ENCODE data around the gene LRRC17. TPM values are rescaled to one million over a fixed set of nuclear protein-coding genes. Genes with fewer than 3 reads are reported as not detected.

LRRC17 gene
- total and polyA plus RNA-seq, 9 of the 15 experiments (the other 6 are each of a cell fraction or from before 2014, with no cell fraction given) = 0.03 to 0.18 (median 0.12) TPM; not detected in 5

- Histone ChIP-seq H2AFZ (ENCODE audit: low read depth, low read length) (no peak overlapping the region), H3K9me1 (ENCODE audit: control insufficient read depth, insufficient read depth, low read length) (no peaks in the 10 kb centered on the region), H3K4me2 (ENCODE audit: insufficient read depth, low read length) (no peak overlapping the region), H3K9ac (ENCODE audit: insufficient read depth in 1 of 2, low read depth in 2 of 2, low read length in 2 of 2) (no peak overlapping the region), H4K20me1 (replicated peaks; ENCODE audit: control insufficient read depth, insufficient read depth, low read length) (no peaks in the 10 kb centered on the region), H3K4me1 (replicated peaks in 1 of 2; ENCODE audit: control insufficient read depth in 2 of 2, insufficient read depth in 2 of 2, low read length in 2 of 2) (no peaks in the 10 kb centered on the region), H3K27ac (ENCODE audit: extremely low read depth, low read depth, low read length) (no peak overlapping the region), H3K79me2 (ENCODE audit: control insufficient read depth, insufficient read depth, low read length) (no peaks in the 10 kb centered on the region), H3K9me3 (replicated peaks; ENCODE audit: control insufficient read depth, insufficient read depth, low read depth, low read length) (no peaks in the 10 kb centered on the region), H3K36me3 (ENCODE audit: control insufficient read depth, insufficient read depth, low read length) (peaks cover 53% of the 10 kb centered on the region), H3K27me3 (ENCODE audit: control insufficient read depth in 2 of 2, insufficient read depth in 2 of 2, low read length in 2 of 2) (no peaks in the 10 kb centered on the region), H3K4me3 (no peak overlapping the region)
- TF ChIP-seq STAT5B (CRISPR knock-in tag; IDR thresholded peaks at IDR 0.05) (no peak), FOSL1 (tag; conservative IDR thresholded peaks at IDR 0.05) (no peak), RBM22 (IDR thresholded peaks at IDR 0.05; ENCODE audit: low read depth, low read length, poor library complexity, severe bottlenecking) (no peak), ZNF133 (CRISPR knock-in tag; IDR thresholded peaks at IDR 0.05) (no peak), ZNF79 (CRISPR knock-in tag; IDR thresholded peaks at IDR 0.05; ENCODE audit: low read depth) (no peak)
- WGBS (ENCODE audit: insufficient coverage, low coverage, missing lambda C conversion rate) = 95% methylated on average over 3 of the region's 3 CpGs
- FAIRE-seq (no peak), DNase-seq (ENCODE audit: extremely low read depth in 1 of 4, low spot score in 3 of 4) (no peak), ATAC-seq (no peak)
- CTCF ChIA-PET (ENCODE audit: low intra/inter-chr PET ratio) = no interaction called here
- intact Hi-C loops (cut with micrococcal nuclease) (no loop called here), in situ Hi-C loops (cut with MboI) (no loop called here)
- POLR2A ChIA-PET = no interaction called here
- no TSS peak for BruUV-seq (replicated peaks)
Observed at GRCh38 chr7:102916426-102916825, 3.6 kb downstream of the LRRC17 start.

- H3K4me1 ChIP-seq (replicated peaks in 1 of 2; ENCODE audit: control insufficient read depth in 2 of 2, insufficient read depth in 2 of 2, low read length in 2 of 2) = no peaks in the 10 kb centered on the region
- intact Hi-C loops (cut with micrococcal nuclease) = no loop called here
- H3K79me2 ChIP-seq (ENCODE audit: control insufficient read depth, insufficient read depth, low read length) = no peaks in the 10 kb centered on the region
- ChIA-PET CTCF (ENCODE audit: low intra/inter-chr PET ratio) (no interaction called here), POLR2A (no interaction called here)
- H3K9ac ChIP-seq (ENCODE audit: insufficient read depth in 1 of 2, low read depth in 2 of 2, low read length in 2 of 2) = no peak overlapping the region
- no peak overlapping the region for H2AFZ ChIP-seq (ENCODE audit: low read depth, low read length)
- no peaks in the 10 kb centered on the region for H4K20me1 ChIP-seq (replicated peaks; ENCODE audit: control insufficient read depth, insufficient read depth, low read length)
- DNase-seq (ENCODE audit: extremely low read depth in 1 of 4, low spot score in 3 of 4) = no peak
- no peaks in the 10 kb centered on the region for H3K9me3 ChIP-seq (replicated peaks; ENCODE audit: control insufficient read depth, insufficient read depth, low read depth, low read length)
- no peak overlapping the region for H3K27ac ChIP-seq (ENCODE audit: extremely low read depth, low read depth, low read length)
- BruUV-seq (replicated peaks) = no TSS peak
- FAIRE-seq = peak; percentile 11
- no peak for ATAC-seq
- H3K9me1 ChIP-seq (ENCODE audit: control insufficient read depth, insufficient read depth, low read length) = no peaks in the 10 kb centered on the region
- in situ Hi-C loops (cut with MboI) = no loop called here
- no peaks in the 10 kb centered on the region for H3K27me3 ChIP-seq (ENCODE audit: control insufficient read depth in 2 of 2, insufficient read depth in 2 of 2, low read length in 2 of 2)
- no peak overlapping the region for H3K4me3 ChIP-seq
- peaks cover 52% of the 10 kb centered on the region for H3K36me3 ChIP-seq (ENCODE audit: control insufficient read depth, insufficient read depth, low read length)
- no peak overlapping the region for H3K4me2 ChIP-seq (ENCODE audit: insufficient read depth, low read length)
- TF ChIP-seq THRB (CRISPR knock-in tag; conservative IDR thresholded peaks at IDR 0.05) = no peak
- TF ChIP-seq ZNF696 (CRISPR knock-in tag; conservative IDR thresholded peaks at IDR 0.05) = no peak
- TF ChIP-seq U2AF2 (optimal IDR thresholded peaks at IDR 0.05; ENCODE audit: low read depth, low read length) = no peak
- no peak for TF ChIP-seq GMEB1 (CRISPR knock-in tag; IDR thresholded peaks at IDR 0.05)
Observed at GRCh38 chr7:102916881-102917280, 4.1 kb downstream of the LRRC17 start.
